WTC11 (cell line): ENCODE results near the gene LDLRAD2.

Experiments
- CREB1 ChIP-seq: sonication (generic); formaldehyde crosslinking; IDR thresholded peaks from 2 replicates; pipeline ENCODE4 v1.8.0; 2023; ENCODE audit warnings: mild to moderate bottlenecking, missing genetic modification reagents
- E2F1 ChIP-seq: sonication (generic); formaldehyde crosslinking; IDR thresholded peaks from 2 replicates; pipeline ENCODE4 v1.8.0; 2022; ENCODE audit warnings: mild to moderate bottlenecking, missing genetic modification reagents
- ELF4 ChIP-seq: sonication (generic); formaldehyde crosslinking; IDR thresholded peaks from 2 replicates; pipeline ENCODE4 v1.8.1; 2022; ENCODE audit warnings: low read depth, mild to moderate bottlenecking, moderate library complexity, missing genetic modification reagents
- NR3C1 ChIP-seq: sonication (generic); formaldehyde crosslinking; conservative IDR thresholded peaks from 2 replicates; pipeline ENCODE4 v1.8.1; 2023; ENCODE audit warnings: low read depth, mild to moderate bottlenecking, missing genetic modification reagents
- TEAD4 ChIP-seq: sonication (generic); formaldehyde crosslinking; IDR thresholded peaks from 2 replicates; pipeline ENCODE4 v1.8.0; 2022; ENCODE audit warnings: mild to moderate bottlenecking, missing genetic modification reagents
- USF2 ChIP-seq: sonication (generic); formaldehyde crosslinking; IDR thresholded peaks from 2 replicates; pipeline ENCODE4 v1.8.1; 2023; ENCODE audit warnings: mild to moderate bottlenecking, missing genetic modification reagents, moderate library complexity
- TF ChIP-seq, protein P1 (sequence below): fragments of 200-600 bp; IDR thresholded peaks from 2 replicates; pipeline ENCODE4 v1.8.0; 2022; ENCODE audit warnings: antibody characterized with exemption

DNA sequence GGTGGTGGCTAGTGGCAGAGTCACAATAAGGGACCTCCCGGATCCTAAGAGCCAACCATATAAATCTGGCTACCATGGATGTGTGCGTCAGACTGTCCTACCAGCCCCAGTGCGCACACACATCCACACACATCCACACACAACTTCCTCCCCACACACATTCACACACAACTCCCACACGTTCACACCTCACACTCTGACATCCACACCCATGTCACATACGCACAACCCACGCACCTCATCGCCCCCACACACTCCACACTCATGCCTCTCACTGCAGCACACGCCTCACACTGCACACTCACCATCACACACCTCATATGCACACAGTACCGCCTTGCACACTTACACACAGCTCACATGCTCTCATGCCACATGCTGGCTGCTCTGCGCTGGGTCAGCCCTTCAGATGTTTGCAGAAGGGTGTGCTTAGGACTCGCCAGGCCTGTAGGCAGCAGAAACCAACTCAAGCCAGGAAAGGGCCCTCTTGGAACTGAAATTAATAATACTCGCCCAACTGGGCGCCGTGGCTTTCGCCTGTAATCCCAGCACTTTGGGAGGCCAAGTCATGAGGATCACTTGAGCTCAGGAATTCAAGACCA is 3.0 kb downstream of the LDLRAD2 start:
- TF ChIP-seq, protein P1, sequence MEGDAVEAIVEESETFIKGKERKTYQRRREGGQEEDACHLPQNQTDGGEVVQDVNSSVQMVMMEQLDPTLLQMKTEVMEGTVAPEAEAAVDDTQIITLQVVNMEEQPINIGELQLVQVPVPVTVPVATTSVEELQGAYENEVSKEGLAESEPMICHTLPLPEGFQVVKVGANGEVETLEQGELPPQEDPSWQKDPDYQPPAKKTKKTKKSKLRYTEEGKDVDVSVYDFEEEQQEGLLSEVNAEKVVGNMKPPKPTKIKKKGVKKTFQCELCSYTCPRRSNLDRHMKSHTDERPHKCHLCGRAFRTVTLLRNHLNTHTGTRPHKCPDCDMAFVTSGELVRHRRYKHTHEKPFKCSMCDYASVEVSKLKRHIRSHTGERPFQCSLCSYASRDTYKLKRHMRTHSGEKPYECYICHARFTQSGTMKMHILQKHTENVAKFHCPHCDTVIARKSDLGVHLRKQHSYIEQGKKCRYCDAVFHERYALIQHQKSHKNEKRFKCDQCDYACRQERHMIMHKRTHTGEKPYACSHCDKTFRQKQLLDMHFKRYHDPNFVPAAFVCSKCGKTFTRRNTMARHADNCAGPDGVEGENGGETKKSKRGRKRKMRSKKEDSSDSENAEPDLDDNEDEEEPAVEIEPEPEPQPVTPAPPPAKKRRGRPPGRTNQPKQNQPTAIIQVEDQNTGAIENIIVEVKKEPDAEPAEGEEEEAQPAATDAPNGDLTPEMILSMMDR = no peak
- TF ChIP-seq E2F1 (CRISPR knock-in tag) (no peak), USF2 (no peak), CREB1 (no peak), ELF4 (CRISPR knock-in tag) (no peak), TEAD4 (CRISPR knock-in tag) (no peak), NR3C1 (CRISPR knock-in tag) (no peak)
